Chondrocyte (in vitro differentiated cells): Measurements from ENCODE around the gene THBS2. TPM values are rescaled to one million over a fixed set of nuclear protein-coding genes. Genes with fewer than 3 reads are reported as not detected.
"Not testable (repeated sequence)": the region's sequence is repeated elsewhere in the genome, so short reads cannot be mapped to it uniquely, and the experiment has no call there.

ENCODE experiments used
- DNase-seq: peaks from one replicate; pipeline ENCODE4 v3.0.0; 2021; ENCODE audit warnings: mixed read lengths, low spot score
- H3K27ac Mint-ChIP-seq: one replicate; pipeline ENCODE4 v1.8.0; 2021; ENCODE audit warnings: mild to moderate bottlenecking, moderate library complexity, mixed read lengths; ENCODE audit not compliant: unreplicated experiment
- H3K27me3 Mint-ChIP-seq: 2 replicates; pipeline ENCODE4 v1.8.0; 2021; ENCODE audit warnings: low read depth, mixed read lengths
- H3K36me3 Mint-ChIP-seq: 2 replicates; pipeline ENCODE4 v1.8.0; 2021; ENCODE audit warnings: low read depth, mixed read lengths
- H3K4me1 Mint-ChIP-seq: 2 replicates; pipeline ENCODE4 v1.8.0; 2021; ENCODE audit warnings: low read depth, mild to moderate bottlenecking, mixed read lengths
- H3K4me3 Mint-ChIP-seq: one replicate; pipeline ENCODE4 v1.8.0; 2021; ENCODE audit warnings: mild to moderate bottlenecking, moderate library complexity, mixed read lengths; ENCODE audit not compliant: unreplicated experiment
- H3K9me3 Mint-ChIP-seq: 2 replicates; pipeline ENCODE4 v1.8.0; 2021; ENCODE audit warnings: low read depth, mixed read lengths
- CTCF ChIP-seq: fragments of 200-600 bp; sonication (generic); IDR thresholded peaks from 2 replicates; pipeline ENCODE4 v1.5.0; 2021; ENCODE audit warnings: antibody characterized with exemption, mild to moderate bottlenecking, moderate library complexity
- long read RNA-seq: library from polyadenylated mRNA; stranded (forward); transcript quantifications from one replicate; pipeline ENCODE4 v2.0.0, GENCODE V29; 2021
- total RNA-seq: library from RNA; stranded (reverse); gene quantifications from 3 replicates; pipeline ENCODE4 v1.2.1, GENCODE V29; 2021

Gene THBS2
- 1,244 to 1,906 TPM (median 1,285 TPM) in 3 replicates for total RNA-seq
- long read RNA-seq, full-length matches to known transcripts, result 3,207 of 4,324 reads
- long read RNA-seq, partial matches to known transcripts, result 812 of 4,324 reads
- long read RNA-seq, other reads (novel, unspliced or antisense), result 305 of 4,324 reads

- DNase-seq, result no peak
- Mint-ChIP-seq H3K9me3 (peaks cover 7% of the 10 kb centered on the region), H3K4me1 (peaks cover 48% of the 10 kb centered on the region), H3K4me3 (peak within 1 kb of the TSS; percentile 92), H3K27ac (peak within 1 kb of the TSS; percentile 91), H3K36me3 (peaks cover 40% of the 10 kb centered on the region), H3K27me3 (no peaks in the 10 kb centered on the region)
- no peak for TF ChIP-seq CTCF
Measured at GRCh38 chr6:169253337-169254238, at the start of gene THBS2. Gene THBS2 (minus strand): TSS chr6:169253846. CDS start chr6:169250784, 3,062 bp downstream.

DNA sequence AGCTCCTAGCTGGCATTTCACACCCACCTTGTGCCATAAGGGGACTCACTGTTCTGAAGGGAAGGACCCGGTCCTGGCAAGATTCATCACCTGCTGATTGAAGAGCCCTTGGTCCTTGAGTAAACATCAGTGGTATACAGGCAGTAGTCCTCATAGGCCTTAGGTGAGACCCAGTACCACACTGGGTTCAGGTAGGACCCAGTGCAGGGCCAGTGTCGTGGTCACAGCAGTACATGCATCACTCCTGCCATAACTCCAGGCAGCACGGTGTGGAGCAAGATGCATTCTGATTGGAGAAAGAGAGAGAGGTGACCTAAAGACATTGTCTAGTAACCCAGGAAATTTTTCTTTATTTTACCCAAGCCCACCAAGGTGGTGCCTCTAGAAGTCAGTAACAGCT is 49.1 kb upstream of the THBS2 start:
- H3K27ac Mint-ChIP-seq, result no peak overlapping the region

GRCh38 chr6:169302255-169302654 is 48.6 kb upstream of the THBS2 start:
- no peaks in the 10 kb centered on the region for H3K27me3 Mint-ChIP-seq
- H3K4me1 Mint-ChIP-seq, result no peaks in the 10 kb centered on the region
- H3K27ac Mint-ChIP-seq, result no peak overlapping the region
- H3K9me3 Mint-ChIP-seq, result peaks cover 29% of the 10 kb centered on the region
- no peak for TF ChIP-seq CTCF
- no peak for DNase-seq
- H3K36me3 Mint-ChIP-seq, result peaks cover 5% of the 10 kb centered on the region
- H3K4me3 Mint-ChIP-seq, result no peak overlapping the region

More for the DNA sequence above, 49.1 kb upstream of the THBS2 start:
- H3K4me3 Mint-ChIP-seq, result no peak overlapping the region
- no peaks in the 10 kb centered on the region for H3K27me3 Mint-ChIP-seq
- peaks cover 34% of the 10 kb centered on the region for H3K9me3 Mint-ChIP-seq
- no peaks in the 10 kb centered on the region for H3K4me1 Mint-ChIP-seq
- TF ChIP-seq CTCF, result no peak
- DNase-seq, result no peak
- peaks cover 9% of the 10 kb centered on the region for H3K36me3 Mint-ChIP-seq

GRCh38 chr6:169300916-169301315 is 47.3 kb upstream of the THBS2 start:
- TF ChIP-seq CTCF, result no peak
- no peak for DNase-seq
- Mint-ChIP-seq H3K27ac (no peak overlapping the region), H3K9me3 (peaks cover 24% of the 10 kb centered on the region), H3K27me3 (no peaks in the 10 kb centered on the region), H3K4me1 (no peaks in the 10 kb centered on the region), H3K36me3 (peaks cover 1% of the 10 kb centered on the region), H3K4me3 (no peak overlapping the region)

DNA sequence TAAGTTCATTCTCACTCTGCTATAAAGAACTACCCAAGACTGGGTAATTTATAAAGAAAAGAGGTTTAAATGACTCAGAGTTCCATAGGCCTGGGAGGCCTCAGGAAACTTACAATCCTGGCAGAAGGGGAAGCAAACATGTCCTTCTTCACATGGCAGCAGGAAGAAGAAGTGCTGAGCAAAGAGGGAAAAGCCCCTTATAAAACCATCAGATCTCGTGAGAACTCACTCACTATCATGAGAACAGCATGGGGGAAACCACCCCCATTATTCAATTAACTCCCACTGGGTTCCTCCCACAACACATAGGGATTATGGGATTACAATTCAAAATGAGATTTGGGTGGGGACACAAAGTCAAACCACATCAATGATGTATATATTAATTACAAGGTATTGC is 45.0 kb upstream of the THBS2 start:
- H3K9me3 Mint-ChIP-seq, result peaks cover 18% of the 10 kb centered on the region
- not testable (repeated sequence) for H3K27me3 Mint-ChIP-seq, H3K4me3 Mint-ChIP-seq, H3K36me3 Mint-ChIP-seq, H3K27ac Mint-ChIP-seq, H3K4me1 Mint-ChIP-seq, DNase-seq
